Mucosa of rectum (tissue), 2 donors: ENCODE data around the gene TNIP1.
A peak's percentile ranks its signal among the peaks of the same experiment; 100 is the strongest.

Experiments used
- H3K27ac ChIP-seq, 2 donors: one replicate each; pipeline ENCODE4 v1.7.0; 2013; ENCODE audit warnings: inconsistent platforms in 2 of 2, low read depth in 2 of 2, low read length in 2 of 2
- H3K27me3 ChIP-seq, 2 donors: one replicate each; pipeline ENCODE4 v1.7.0; 2013; ENCODE audit warnings: low read length in 2 of 2; ENCODE audit not compliant: control insufficient read depth in 2 of 2, insufficient read depth in 2 of 2
- H3K36me3 ChIP-seq, 2 donors: one replicate each; pipeline ENCODE4 v1.7.0; 2013; ENCODE audit warnings: low read length in 2 of 2; ENCODE audit not compliant: control insufficient read depth in 2 of 2, insufficient read depth in 2 of 2
- H3K4me1 ChIP-seq, 2 donors: one replicate each; pipeline ENCODE4 v1.7.0; 2013; ENCODE audit warnings: low read length in 2 of 2, mild to moderate bottlenecking in 1 of 2; ENCODE audit not compliant: control insufficient read depth in 2 of 2, insufficient read depth in 2 of 2
- H3K4me3 ChIP-seq, 2 donors: one replicate each; pipeline ENCODE4 v1.7.0; 2013; ENCODE audit warnings: low read length in 2 of 2
- H3K9ac ChIP-seq, 2 donors: one replicate each; pipeline ENCODE4 v1.7.0; 2013; ENCODE audit warnings: low read length in 2 of 2, low read depth in 1 of 2, mild to moderate bottlenecking in 1 of 2
- H3K9me3 ChIP-seq, 2 donors: one replicate each; pipeline ENCODE4 v1.7.0; 2013; ENCODE audit warnings: low read length in 2 of 2; ENCODE audit not compliant: control insufficient read depth in 2 of 2
- donor health status: healthy.
- donor health status: Normal muscosa, but diverticular disease.

Gene TNIP1

DNA sequence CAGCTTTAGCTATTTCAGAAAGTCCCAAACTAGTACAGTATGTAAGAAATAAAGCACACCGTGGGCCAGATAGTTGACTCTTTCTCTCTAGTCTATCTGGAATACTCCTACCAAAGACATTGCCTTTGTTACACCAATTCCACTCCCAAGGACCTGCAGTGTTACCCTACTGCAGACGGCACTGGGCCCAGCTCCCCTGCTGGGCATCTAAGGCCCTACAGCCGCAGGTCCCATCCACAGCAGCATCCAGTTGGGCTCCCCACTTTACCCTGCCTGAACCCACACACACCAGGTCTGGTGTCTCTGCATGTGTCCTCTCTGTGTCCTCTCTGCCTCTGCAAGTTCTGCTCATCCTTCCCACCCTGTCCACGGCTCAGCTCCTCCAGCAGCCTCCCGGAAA, 22.5 kb downstream of the TNIP1 start:
- Histone ChIP-seq H3K27me3 (no peaks in the 10 kb centered on the region), H3K9me3 (no peaks in the 10 kb centered on the region), H3K27ac (no peak overlapping the region), H3K36me3 (peaks cover 77 to 90% of the 10 kb centered on the region in 2 donors), H3K9ac (no peak overlapping the region), H3K4me3 (no peak overlapping the region), H3K4me1 (peaks cover 21 to 27% of the 10 kb centered on the region in 2 donors)

DNA sequence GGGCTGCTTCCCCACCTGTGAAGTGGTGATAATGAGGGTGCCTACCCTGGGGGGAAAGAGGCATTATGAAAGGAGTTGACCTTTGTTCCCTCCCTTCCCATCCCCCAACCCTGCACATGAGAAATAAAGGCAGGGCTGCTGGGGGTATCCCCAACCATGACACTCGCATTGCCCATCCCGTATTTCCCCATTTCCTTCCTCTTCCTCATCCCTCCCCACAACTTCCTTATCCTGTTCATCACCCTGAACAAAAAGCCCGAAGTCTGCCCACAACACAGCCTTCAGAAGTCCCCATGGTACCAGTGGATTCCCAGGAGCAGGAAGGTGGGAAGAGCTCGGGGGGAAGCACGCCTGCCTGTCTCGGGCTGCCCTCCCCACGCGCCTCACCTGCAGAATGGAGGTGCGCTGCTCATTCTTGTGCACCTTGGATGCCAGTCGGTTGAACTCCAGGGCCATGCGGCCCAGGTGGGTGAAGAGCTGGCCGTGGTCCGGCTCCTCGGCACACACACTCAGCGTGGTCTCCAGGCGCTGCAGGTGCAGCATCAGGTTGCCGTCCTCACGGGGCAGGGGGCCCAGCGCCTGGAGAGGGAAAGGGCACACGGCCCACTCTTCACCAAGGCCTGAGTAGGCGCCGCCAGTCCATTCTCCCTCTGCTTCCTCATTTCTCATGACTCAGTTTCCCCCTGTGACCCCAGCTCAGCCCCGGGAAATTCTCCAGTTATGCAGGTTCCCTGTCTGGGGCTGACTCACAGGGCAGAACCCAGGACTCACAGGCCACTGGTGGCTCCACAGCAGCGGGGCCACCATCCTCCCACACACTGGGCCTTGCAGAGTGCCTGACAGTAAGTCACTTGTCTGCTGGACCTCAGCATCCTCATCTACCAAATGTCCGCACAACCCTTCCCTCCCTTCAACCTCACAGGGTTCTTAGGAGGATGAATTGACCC, 24.2 kb downstream of the TNIP1 start:
- no peak overlapping the region for H3K9ac ChIP-seq
- H3K4me3 ChIP-seq: no peak overlapping the region
- no peak overlapping the region for H3K27ac ChIP-seq
- peaks cover 24 to 25% of the 10 kb centered on the region in 2 donors for H3K4me1 ChIP-seq
- H3K27me3 ChIP-seq: no peaks in the 10 kb centered on the region
- H3K36me3 ChIP-seq: peaks cover 67 to 83% of the 10 kb centered on the region in 2 donors
- H3K9me3 ChIP-seq: no peaks in the 10 kb centered on the region

DNA sequence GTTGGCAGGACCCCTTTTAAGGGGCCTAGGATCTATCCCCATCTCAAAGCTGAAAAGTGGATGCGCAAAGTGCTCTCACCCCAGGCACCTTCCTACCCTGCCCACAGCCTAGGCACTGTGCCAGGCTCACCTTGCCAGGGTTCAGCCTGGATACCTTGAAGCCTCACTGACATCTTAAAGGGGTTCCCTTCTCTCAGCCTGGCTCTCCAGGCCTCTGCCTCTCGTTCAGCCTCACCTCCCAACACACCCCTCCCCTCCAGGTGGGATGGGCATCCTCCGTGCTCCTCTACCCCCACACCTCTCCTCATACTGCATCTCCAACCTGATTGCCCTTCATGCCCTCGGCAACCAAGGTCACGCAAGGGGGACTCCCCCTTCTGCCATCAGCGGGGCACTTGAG, 25.5 kb downstream of the TNIP1 start:
- Histone ChIP-seq H3K9me3 (no peaks in the 10 kb centered on the region), H3K4me3 (no peak overlapping the region), H3K27me3 (no peaks in the 10 kb centered on the region), H3K4me1 (peaks cover 22 to 25% of the 10 kb centered on the region in 2 donors), H3K36me3 (peaks cover 66 to 81% of the 10 kb centered on the region in 2 donors), H3K27ac (peak overlapping the region; percentile 52 to 79), H3K9ac (peak overlapping the region in 1 of 2 donors; percentile 39)

DNA sequence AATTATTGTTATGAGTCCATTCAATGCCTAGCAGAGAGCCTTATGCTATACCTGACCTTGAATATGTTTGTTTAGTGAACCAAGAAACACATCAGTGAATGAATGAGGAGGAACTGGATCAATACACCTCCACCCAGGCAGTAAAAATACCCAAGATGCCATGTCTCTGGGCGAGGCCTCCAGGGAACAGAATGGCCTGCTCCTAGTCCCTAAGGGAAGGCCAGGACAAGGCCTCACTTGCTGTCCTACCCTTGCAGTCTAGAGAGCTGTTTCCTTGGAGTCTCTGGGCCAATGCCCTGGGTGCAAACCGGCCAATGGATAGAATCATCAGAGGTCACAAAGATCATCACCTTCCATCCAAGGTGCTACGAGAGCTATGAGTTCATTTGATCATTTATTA, 26.1 kb downstream of the TNIP1 start:
- peaks cover 18 to 25% of the 10 kb centered on the region in 2 donors for H3K4me1 ChIP-seq
- peaks cover 66 to 81% of the 10 kb centered on the region in 2 donors for H3K36me3 ChIP-seq

DNA sequence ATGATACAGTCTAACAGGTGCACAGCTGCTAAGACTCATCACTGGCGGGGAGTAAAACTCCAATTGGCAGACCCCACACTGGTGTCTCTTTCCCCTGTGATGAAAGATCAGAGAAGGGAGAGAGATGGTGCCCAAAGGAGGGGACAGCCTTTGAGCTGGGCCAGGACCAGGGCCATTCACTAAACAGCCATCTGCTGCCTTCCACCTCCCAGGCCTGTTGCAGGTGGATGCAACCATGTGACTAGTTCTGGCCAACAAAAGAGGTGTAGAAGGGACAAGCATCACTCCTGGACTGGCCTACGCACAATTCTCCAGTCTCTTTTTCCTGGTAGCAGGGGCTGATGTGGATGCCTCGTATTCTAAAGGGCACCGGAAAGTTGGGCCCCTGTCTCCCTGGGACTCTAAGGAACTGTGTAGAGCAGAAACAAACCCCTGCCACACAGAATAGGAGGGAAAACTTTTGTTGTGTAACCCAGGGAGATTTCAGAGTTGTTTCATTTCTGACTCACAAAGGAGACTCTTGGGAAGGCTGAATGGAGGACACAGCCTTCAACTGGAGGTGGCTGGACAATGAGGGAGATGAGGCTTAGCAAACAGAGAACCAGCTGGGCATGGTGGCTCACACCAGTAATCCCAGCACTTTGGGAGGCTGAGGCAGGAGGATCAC, 26.9 kb downstream of the TNIP1 start:
- H3K4me3 ChIP-seq: no peak overlapping the region
- peak overlapping the region in 1 of 2 donors; percentile 33 for H3K9ac ChIP-seq
- H3K9me3 ChIP-seq: no peaks in the 10 kb centered on the region
- H3K27me3 ChIP-seq: no peaks in the 10 kb centered on the region
- peak overlapping the region; percentile 54 to 74 for H3K27ac ChIP-seq
- peaks cover 18 to 25% of the 10 kb centered on the region in 2 donors for H3K4me1 ChIP-seq
- peaks cover 66 to 83% of the 10 kb centered on the region in 2 donors for H3K36me3 ChIP-seq

More for the DNA sequence above, 26.1 kb downstream of the TNIP1 start:
- Histone ChIP-seq H3K9me3 (no peaks in the 10 kb centered on the region), H3K9ac (peak overlapping the region in 1 of 2 donors; percentile 39), H3K27ac (peak overlapping the region; percentile 50 to 79), H3K27me3 (no peaks in the 10 kb centered on the region), H3K4me3 (no peak overlapping the region)

DNA sequence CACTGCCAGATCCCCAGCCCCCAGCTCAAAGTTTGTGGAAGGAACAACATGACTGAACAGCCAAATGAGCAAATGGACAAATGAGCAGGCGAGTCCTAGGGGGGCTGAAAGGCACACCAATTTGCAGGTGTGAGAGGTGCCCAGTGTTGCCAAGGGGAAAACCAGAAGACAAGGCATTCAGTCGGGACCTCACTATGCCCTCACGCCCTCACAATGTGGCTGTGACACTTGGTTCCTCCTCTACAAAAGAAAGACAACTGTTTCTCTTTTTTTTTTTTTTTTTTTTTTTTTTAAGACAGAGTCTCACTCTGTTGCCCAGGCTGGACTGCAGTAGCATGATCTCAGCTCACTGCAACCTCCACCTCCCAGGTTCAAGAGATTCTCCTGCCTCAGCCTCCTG, 28.0 kb downstream of the TNIP1 start:
- Histone ChIP-seq H3K36me3 (peaks cover 68 to 83% of the 10 kb centered on the region in 2 donors), H3K27me3 (no peaks in the 10 kb centered on the region), H3K4me1 (peaks cover 16 to 25% of the 10 kb centered on the region in 2 donors), H3K4me3 (no peak overlapping the region), H3K9ac (no peak overlapping the region), H3K9me3 (no peaks in the 10 kb centered on the region), H3K27ac (no peak overlapping the region)

DNA sequence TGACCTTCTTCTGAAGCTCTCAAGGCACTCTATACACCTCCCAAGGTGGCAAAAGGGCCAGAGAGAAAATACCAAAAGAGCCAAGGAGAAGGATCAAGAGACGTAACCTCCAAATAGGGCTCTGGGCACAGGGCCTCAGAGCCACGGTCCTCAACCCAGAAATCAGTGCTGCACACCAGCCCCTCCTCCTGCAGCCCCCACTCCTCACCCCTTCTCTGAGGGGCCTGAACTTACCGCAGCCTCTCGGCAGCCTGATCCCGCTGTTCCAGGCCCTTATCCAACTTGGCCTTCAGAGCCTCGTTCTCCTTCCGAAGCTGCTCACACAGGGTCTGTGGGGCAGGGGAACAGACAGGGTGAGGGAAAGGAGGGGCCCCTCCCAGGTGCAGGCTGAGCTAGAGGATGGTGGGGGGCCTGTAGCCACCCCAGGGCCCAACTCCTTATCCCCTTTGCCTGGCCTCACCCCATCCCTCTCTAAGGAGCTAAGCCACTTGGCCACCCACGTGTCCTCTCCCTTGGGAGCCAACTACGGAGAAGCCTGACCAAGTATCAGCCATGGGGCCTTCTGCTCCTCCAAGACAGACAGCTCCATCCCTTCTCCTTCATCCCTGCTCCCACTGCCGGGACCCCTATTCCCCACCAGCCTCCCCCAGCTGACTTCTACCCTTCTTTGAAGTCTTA, 28.8 kb downstream of the TNIP1 start:
- no peaks in the 10 kb centered on the region for H3K9me3 ChIP-seq
- H3K4me1 ChIP-seq: peaks cover 16 to 25% of the 10 kb centered on the region in 2 donors
- H3K9ac ChIP-seq: peak overlapping the region in 1 of 2 donors; percentile 27
- H3K4me3 ChIP-seq: no peak overlapping the region
- no peak overlapping the region for H3K27ac ChIP-seq
- peaks cover 73 to 86% of the 10 kb centered on the region in 2 donors for H3K36me3 ChIP-seq
- no peaks in the 10 kb centered on the region for H3K27me3 ChIP-seq

DNA sequence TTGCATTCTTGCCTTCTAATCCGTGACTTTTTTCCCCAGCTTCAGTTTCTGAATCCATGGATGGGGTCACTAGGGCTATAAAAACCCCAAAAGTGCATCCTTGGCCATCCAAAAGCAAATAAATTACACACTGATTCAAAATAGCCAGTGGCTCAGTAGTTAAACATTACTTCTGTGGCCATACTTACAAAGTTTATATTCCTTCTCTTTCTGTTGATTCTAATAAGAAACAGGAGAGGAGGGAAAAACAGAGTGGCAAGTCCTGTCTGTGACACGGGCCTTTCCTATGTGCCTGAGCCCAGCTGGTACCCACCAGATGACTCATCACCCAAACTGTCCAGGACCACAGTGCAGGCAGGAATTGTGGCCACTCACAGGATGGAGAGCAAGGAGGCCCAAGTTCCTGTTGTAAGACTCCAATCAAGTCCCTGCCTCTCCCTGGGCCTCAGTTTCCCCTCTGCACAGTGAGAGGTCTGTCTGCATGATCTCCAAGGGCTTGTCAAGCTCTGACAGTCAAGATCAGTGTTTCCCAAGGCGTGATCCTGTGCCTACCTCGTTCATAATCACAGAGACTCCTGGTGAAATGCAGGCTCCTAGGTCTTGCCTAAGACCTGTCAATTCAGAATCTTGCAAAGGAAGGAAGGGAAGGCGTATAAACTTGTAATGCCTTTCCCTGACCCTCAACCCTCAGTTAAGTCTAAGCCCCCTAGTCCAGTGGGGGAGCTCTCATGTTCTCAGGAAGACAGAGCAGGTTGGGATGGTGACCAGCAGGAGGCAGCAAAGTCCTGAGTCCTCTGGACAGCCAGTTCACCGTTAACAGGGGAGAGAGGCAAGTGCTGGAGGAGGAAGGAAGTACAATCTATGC, 29.5 kb downstream of the TNIP1 start:
- Histone ChIP-seq H3K4me1 (peaks cover 16 to 25% of the 10 kb centered on the region in 2 donors), H3K4me3 (no peak overlapping the region), H3K9ac (peak overlapping the region in 1 of 2 donors; percentile 27), H3K9me3 (no peaks in the 10 kb centered on the region), H3K36me3 (peaks cover 72 to 84% of the 10 kb centered on the region in 2 donors), H3K27me3 (no peaks in the 10 kb centered on the region), H3K27ac (no peak overlapping the region)

DNA sequence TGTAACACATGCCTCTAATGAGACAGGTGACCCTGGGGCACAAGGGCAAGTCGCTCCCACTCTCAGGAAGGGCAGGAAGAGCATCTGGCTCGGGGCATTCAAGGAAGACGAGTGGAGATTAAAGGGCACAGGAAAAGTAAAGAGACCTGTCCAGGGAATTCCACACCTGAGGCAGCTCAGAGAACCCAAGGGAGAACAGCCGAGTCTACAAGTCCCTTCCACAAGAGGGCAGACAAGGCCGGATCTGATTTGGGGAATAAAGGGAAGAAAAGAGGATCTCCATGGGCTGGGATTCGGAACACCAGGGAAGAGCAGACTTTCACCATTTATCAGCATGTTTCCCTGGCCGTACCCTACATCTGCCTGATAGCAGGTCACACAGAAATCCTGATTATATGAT, 32.3 kb downstream of the TNIP1 start:
- H3K36me3 ChIP-seq: peaks cover 68 to 80% of the 10 kb centered on the region in 2 donors

More for the DNA sequence above, 32.3 kb downstream of the TNIP1 start:
- no peaks in the 10 kb centered on the region for H3K27me3 ChIP-seq
- H3K9me3 ChIP-seq: no peaks in the 10 kb centered on the region
- H3K4me3 ChIP-seq: no peak overlapping the region
- peaks cover 4 to 7% of the 10 kb centered on the region in 2 donors for H3K4me1 ChIP-seq
- no peak overlapping the region for H3K27ac ChIP-seq
- no peak overlapping the region for H3K9ac ChIP-seq
